IMR-90 (cell line): Measurements from ENCODE around the gene CKAP5. TPM values are rescaled to one million over a fixed set of nuclear protein-coding genes. Genes with fewer than 3 reads are reported as not detected.

ENCODE experiments used
- ATAC-seq: fragments of 200-7000 bp; cut with Tn5 transposase; 2 replicates; pipeline ENCODE4 v1.9.1; 2020; ENCODE audit warnings: low read depth, mild to moderate bottlenecking, moderate library complexity
- BruUV-seq: library from RNA; stranded (reverse); fragments of 400-500 nt; replicated peaks from 2 replicates; lab custom pipeline; 2021; lab: Mats Ljungman, UMichigan
- CTCF ChIA-PET: fragments of 300-600 bp; formaldehyde crosslinking; extraction: SDS; loops from one replicate; lab custom pipeline; 2021; ENCODE audit warnings: antibody characterized with exemption; lab: Yijun Ruan, JAX
- POLR2A ChIA-PET: fragments of 300-600 bp; sonication (Branson Sonifier 250); formaldehyde crosslinking; loops from one replicate; lab custom pipeline; 2022; ENCODE audit warnings: antibody characterized with exemption; ENCODE audit not compliant: unreplicated experiment; lab: Charles Lee
- DNase-seq: peaks from one replicate; pipeline ENCODE4 v3.0.0; 2013
- H2AFZ ChIP-seq: replicated peaks from 2 replicates; pipeline ENCODE3; 2013; ENCODE audit warnings: low read length, mild to moderate bottlenecking; ENCODE audit not compliant: poor library complexity
- H2AK5ac ChIP-seq: 2 replicates; pipeline ENCODE4 v1.6.1; 2013; ENCODE audit warnings: low read depth, low read length, inconsistent platforms
- H2AK9ac ChIP-seq: replicated peaks from 2 replicates; pipeline ENCODE3; 2013; ENCODE audit warnings: mild to moderate bottlenecking, low read depth, low read length, moderate library complexity; ENCODE audit not compliant: poor library complexity
- H2BK120ac ChIP-seq: 2 replicates; pipeline ENCODE4 v1.6.1; 2013; ENCODE audit warnings: low read depth, low read length, inconsistent platforms
- H2BK15ac ChIP-seq: 3 replicates; pipeline ENCODE4 v1.6.1; 2013; ENCODE audit warnings: low read depth, low read length, inconsistent platforms
- H2BK20ac ChIP-seq: 2 replicates; pipeline ENCODE4 v1.6.1; 2013; ENCODE audit warnings: low read depth, mild to moderate bottlenecking, inconsistent platforms, low read length, moderate library complexity
- H2BK5ac ChIP-seq: 2 replicates; pipeline ENCODE4 v1.6.1; 2013; ENCODE audit warnings: mild to moderate bottlenecking, low read depth, low read length, inconsistent platforms; ENCODE audit not compliant: poor library complexity, severe bottlenecking
- H3K14ac ChIP-seq: replicated peaks from 2 replicates; pipeline ENCODE4 v1.6.1; 2013; ENCODE audit warnings: low read depth, low read length, inconsistent platforms
- H3K18ac ChIP-seq: 2 replicates; pipeline ENCODE4 v1.6.1; 2013; ENCODE audit warnings: low read depth, low read length, control low read depth
- H3K23ac ChIP-seq: 2 replicates; pipeline ENCODE4 v1.6.1; 2013; ENCODE audit warnings: low read depth, low read length, inconsistent platforms
- H3K27ac ChIP-seq: 2 replicates; pipeline ENCODE4 v1.5.1; 2013; ENCODE audit warnings: mild to moderate bottlenecking, control low read depth, low read length; ENCODE audit not compliant: insufficient read depth
- H3K27me3 ChIP-seq: 2 replicates; pipeline ENCODE4 v1.6.1; 2013; ENCODE audit warnings: low read length; ENCODE audit not compliant: control insufficient read depth, insufficient read depth
- H3K36me3 ChIP-seq: 2 replicates; pipeline ENCODE4 v1.6.1; 2013; ENCODE audit warnings: low read length, mixed read lengths; ENCODE audit not compliant: control insufficient read depth, insufficient read depth
- H3K4ac ChIP-seq: 2 replicates; pipeline ENCODE4 v1.6.1; 2013; ENCODE audit warnings: low read depth, low read length, inconsistent platforms
- H3K4me1 ChIP-seq: 2 replicates; pipeline ENCODE4 v1.6.1; 2013; ENCODE audit warnings: low read length, mixed read lengths; ENCODE audit not compliant: control insufficient read depth, insufficient read depth
- H3K4me2 ChIP-seq: 2 replicates; pipeline ENCODE4 v1.6.1; 2013; ENCODE audit warnings: low read depth, mild to moderate bottlenecking, control low read depth, low read length, moderate library complexity
- H3K4me3 ChIP-seq: 2 replicates; pipeline ENCODE4 v1.5.1; 2013; ENCODE audit warnings: low read depth, mild to moderate bottlenecking, control low read depth, low read length, moderate library complexity; ENCODE audit not compliant: insufficient read depth
- H3K56ac ChIP-seq: 2 replicates; pipeline ENCODE4 v1.6.1; 2013; ENCODE audit warnings: low read length, inconsistent platforms; ENCODE audit not compliant: insufficient read depth; ENCODE audit errors: extremely low read depth
- H3K79me1 ChIP-seq, 2 experiments: 2 replicates each; pipeline ENCODE4 v1.6.1; 2013; ENCODE audit warnings: low read length in 2 of 2, inconsistent platforms in 1 of 2, low read depth in 1 of 2
- H3K9ac ChIP-seq: 2 replicates; pipeline ENCODE4 v1.6.1; 2013; ENCODE audit warnings: low read depth, low read length, control low read depth
- H3K9me1 ChIP-seq: 2 replicates; pipeline ENCODE4 v1.6.1; 2013; ENCODE audit warnings: low read length, inconsistent platforms; ENCODE audit not compliant: insufficient read depth
- H3K9me3 ChIP-seq: 2 replicates; pipeline ENCODE4 v1.6.1; 2013; ENCODE audit warnings: low read length; ENCODE audit not compliant: control insufficient read depth, insufficient read depth
- H4K20me1 ChIP-seq: 2 replicates; pipeline ENCODE4 v1.6.1; 2013; ENCODE audit warnings: low read length, inconsistent platforms; ENCODE audit not compliant: insufficient read depth
- H4K5ac ChIP-seq: 2 replicates; pipeline ENCODE4 v1.6.1; 2013; ENCODE audit warnings: mild to moderate bottlenecking, low read depth, low read length, control low read depth
- H4K8ac ChIP-seq, 2 experiments: 2 replicates each; pipeline ENCODE4 v1.6.1; 2013; ENCODE audit warnings: low read depth in 2 of 2, low read length in 2 of 2, control low read depth in 1 of 2, inconsistent platforms in 1 of 2
- H4K91ac ChIP-seq: 2 replicates; pipeline ENCODE4 v1.6.1; 2013; ENCODE audit warnings: low read depth, low read length, inconsistent platforms; ENCODE audit not compliant: insufficient read depth
- RAD21 ChIP-seq: IDR thresholded peaks from 2 replicates; pipeline ENCODE4 v1.6.1; 2012; ENCODE audit warnings: low read length, improper control_type of control experiment
- RFX5 ChIP-seq: IDR thresholded peaks from 2 replicates; pipeline ENCODE4 v1.8.0; 2012; ENCODE audit warnings: low read depth, mild to moderate bottlenecking, low read length, moderate library complexity
- SMC3 ChIP-seq: fragments of 150-350 bp; IDR thresholded peaks from 2 replicates; pipeline ENCODE4 v1.6.1; 2016; ENCODE audit warnings: low read depth, mild to moderate bottlenecking, antibody characterized with exemption, low read length, moderate library complexity
- WGBS, 2 experiments: methylation state at CpG; one replicate each; pipeline versions ENCODE4 v1.1.5 to v1.1.7; 2013; ENCODE audit warnings: missing lambda C conversion rate in 2 of 2; ENCODE audit not compliant: insufficient read length in 1 of 2; ENCODE audit errors: extremely low coverage in 2 of 2; 5-methylcytosine and 5-hydroxymethylcytosine counted together
- dilution Hi-C: fragments of 300-500 bp; cut with HindIII; formaldehyde crosslinking; loops from one replicate; pipeline ENCODE4 v1.14.3; 2018; ENCODE audit warnings: low sequenced_read_pairs; ENCODE audit not compliant: unreplicated experiment
- in situ Hi-C: fragments of 300-500 bp; cut with MboI; formaldehyde crosslinking; loops from 3 replicates; pipeline ENCODE4 v1.14.3; 2019; ENCODE audit warnings: low sequenced_read_pairs, inconsistent platforms, mixed read lengths
- intact Hi-C: fragments of 100-400 bp; cut with micrococcal nuclease; formaldehyde crosslinking; loops from 2 replicates; pipeline ENCODE4 v1.10.0; 2022
- polyA plus RNA-seq, 3 experiments: library from polyadenylated mRNA; depleted of rRNA; stranded (reverse); fragments of >200 nt; gene quantifications; 2 replicates each; pipeline ENCODE4 v1.2.3, GENCODE V29; 2012; ENCODE audit warnings: low replicate concordance in 1 of 3
- total RNA-seq: library from RNA; depleted of rRNA; stranded (reverse); fragments of >200 nt; gene quantifications from 2 replicates; pipeline ENCODE4 v1.2.3, GENCODE V29; 2012
- TF ChIP-seq, protein P1 (sequence below): fragments of 150-350 bp; IDR thresholded peaks from 2 replicates; pipeline ENCODE4 v1.6.1; 2016; ENCODE audit warnings: low read depth, mild to moderate bottlenecking, low read length, moderate library complexity, borderline replicate concordance
- TF ChIP-seq, protein P2 (sequence below): conservative IDR thresholded peaks from 2 replicates; pipeline ENCODE4 v1.5.1; 2012; ENCODE audit warnings: mild to moderate bottlenecking, low read depth, low read length, improper control_type of control experiment

CKAP5 gene
- total and polyA plus RNA-seq, 2 of the 4 experiments (the other 2 are of a cell fraction), result 59.5 to 79.2 TPM

DNA sequence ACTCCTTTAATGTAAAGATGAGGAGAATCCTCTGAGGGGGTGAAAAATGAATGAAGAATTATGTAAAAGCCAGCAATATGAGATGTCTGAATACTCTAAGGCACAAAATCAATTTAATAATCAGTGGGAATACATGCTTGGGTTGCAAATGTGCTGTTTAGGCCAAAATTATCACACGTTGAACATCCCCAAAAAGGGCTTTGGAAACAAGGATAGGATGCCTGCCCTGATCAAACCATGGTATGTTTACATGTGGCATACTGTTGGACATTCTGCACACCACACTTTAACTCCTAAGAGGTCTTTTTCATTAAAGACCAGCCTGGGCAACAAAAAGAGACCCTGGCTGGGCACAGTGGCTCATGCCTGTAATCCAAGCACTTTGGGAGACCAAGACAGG is 100.8 kb downstream of the CKAP5 start:
- H3K4me3 ChIP-seq, result no peak overlapping the region
- dilution Hi-C loops (no loop called here), intact Hi-C loops (no loop called here), in situ Hi-C loops (no loop called here)
- no peak overlapping the region for H3K14ac ChIP-seq
- H4K8ac ChIP-seq, result no peak overlapping the region
- H4K20me1 ChIP-seq, result peaks cover 3% of the 10 kb centered on the region; the same call in 1 of the 2 replicates
- no TSS peak for BruUV-seq
- no peak overlapping the region for H2AFZ ChIP-seq
- no peak overlapping the region for H2AK5ac ChIP-seq
- DNase-seq (no peak), ATAC-seq (no peak)
- peaks cover 0 to 3% of the 10 kb centered on the region in 2 experiments; a peak in 2 of 4 replicates for H3K79me1 ChIP-seq
- H2BK20ac ChIP-seq, result no peak overlapping the region
- no peaks in the 10 kb centered on the region for H3K9me3 ChIP-seq
- H2BK5ac ChIP-seq, result no peak overlapping the region
- TF ChIP-seq, protein P1, sequence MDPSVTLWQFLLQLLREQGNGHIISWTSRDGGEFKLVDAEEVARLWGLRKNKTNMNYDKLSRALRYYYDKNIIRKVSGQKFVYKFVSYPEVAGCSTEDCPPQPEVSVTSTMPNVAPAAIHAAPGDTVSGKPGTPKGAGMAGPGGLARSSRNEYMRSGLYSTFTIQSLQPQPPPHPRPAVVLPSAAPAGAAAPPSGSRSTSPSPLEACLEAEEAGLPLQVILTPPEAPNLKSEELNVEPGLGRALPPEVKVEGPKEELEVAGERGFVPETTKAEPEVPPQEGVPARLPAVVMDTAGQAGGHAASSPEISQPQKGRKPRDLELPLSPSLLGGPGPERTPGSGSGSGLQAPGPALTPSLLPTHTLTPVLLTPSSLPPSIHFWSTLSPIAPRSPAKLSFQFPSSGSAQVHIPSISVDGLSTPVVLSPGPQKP, result no peak
- no peak for TF ChIP-seq RFX5
- TF ChIP-seq SMC3, result no peak
- no peak for TF ChIP-seq RAD21
- TF ChIP-seq, protein P2, sequence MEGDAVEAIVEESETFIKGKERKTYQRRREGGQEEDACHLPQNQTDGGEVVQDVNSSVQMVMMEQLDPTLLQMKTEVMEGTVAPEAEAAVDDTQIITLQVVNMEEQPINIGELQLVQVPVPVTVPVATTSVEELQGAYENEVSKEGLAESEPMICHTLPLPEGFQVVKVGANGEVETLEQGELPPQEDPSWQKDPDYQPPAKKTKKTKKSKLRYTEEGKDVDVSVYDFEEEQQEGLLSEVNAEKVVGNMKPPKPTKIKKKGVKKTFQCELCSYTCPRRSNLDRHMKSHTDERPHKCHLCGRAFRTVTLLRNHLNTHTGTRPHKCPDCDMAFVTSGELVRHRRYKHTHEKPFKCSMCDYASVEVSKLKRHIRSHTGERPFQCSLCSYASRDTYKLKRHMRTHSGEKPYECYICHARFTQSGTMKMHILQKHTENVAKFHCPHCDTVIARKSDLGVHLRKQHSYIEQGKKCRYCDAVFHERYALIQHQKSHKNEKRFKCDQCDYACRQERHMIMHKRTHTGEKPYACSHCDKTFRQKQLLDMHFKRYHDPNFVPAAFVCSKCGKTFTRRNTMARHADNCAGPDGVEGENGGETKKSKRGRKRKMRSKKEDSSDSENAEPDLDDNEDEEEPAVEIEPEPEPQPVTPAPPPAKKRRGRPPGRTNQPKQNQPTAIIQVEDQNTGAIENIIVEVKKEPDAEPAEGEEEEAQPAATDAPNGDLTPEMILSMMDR, result no peak
- no peak overlapping the region for H4K5ac ChIP-seq
- no peak overlapping the region for H3K4ac ChIP-seq
- H2AK9ac ChIP-seq, result no peak overlapping the region
- peaks cover 59% of the 10 kb centered on the region for H3K36me3 ChIP-seq
- H3K56ac ChIP-seq, result no peak overlapping the region
- H3K23ac ChIP-seq, result no peak overlapping the region
- H3K4me2 ChIP-seq, result no peak overlapping the region
- H2BK15ac ChIP-seq, result no peak overlapping the region
- ChIA-PET CTCF (no interaction called here), POLR2A (no interaction called here)
- H4K91ac ChIP-seq, result no peak overlapping the region
- no peaks in the 10 kb centered on the region for H3K27me3 ChIP-seq
- H3K27ac ChIP-seq, result no peak overlapping the region
- no CpG with 5 or more reads among the region's 1 CpG for WGBS, 2 experiments
- peaks cover 4% of the 10 kb centered on the region for H3K4me1 ChIP-seq
- H3K9me1 ChIP-seq, result peaks cover 4% of the 10 kb centered on the region; the same call in 1 of the 2 replicates
- no peak overlapping the region for H3K18ac ChIP-seq
- no peak overlapping the region for H3K9ac ChIP-seq
- H2BK120ac ChIP-seq, result no peak overlapping the region
